ENCODE measurements around the gene INCA1. TPM values are rescaled to one million over a fixed set of nuclear protein-coding genes. Genes with fewer than 3 reads are reported as not detected.

The INCA1 gene
- total and polyA plus RNA-seq, 2 of the 13 experiments (the other 11 are each of a cell fraction or from before 2014, with no cell fraction given): 0.93 to 2.6 TPM

- TF ChIP-seq ZNF207 (IDR thresholded peaks at IDR 0.05; ENCODE audit: borderline replicate concordance) (no peak), RFXAP (CRISPR knock-in tag; IDR thresholded peaks at IDR 0.05; ENCODE audit: borderline replicate concordance) (no peak; the same call in 1 of the 2 replicates), ZNF570 (CRISPR knock-in tag; IDR thresholded peaks at IDR 0.05; ENCODE audit: borderline replicate concordance) (no peak), ZBTB26 (CRISPR knock-in tag; IDR thresholded peaks at IDR 0.05; ENCODE audit: borderline replicate concordance) (peak; percentile 91), ZNF543 (CRISPR knock-in tag; IDR thresholded peaks at IDR 0.05) (0 out of 2 replicates have a peak, but pooled peaks have one; percentile 39), ZNF331 (CRISPR knock-in tag; IDR thresholded peaks at IDR 0.05) (no peak), PBX2 (CRISPR knock-in tag; IDR thresholded peaks at IDR 0.05) (no peak), BRCA1 (CRISPR knock-in tag; IDR thresholded peaks at IDR 0.05) (no peak), MIER2 (CRISPR knock-in tag; IDR thresholded peaks at IDR 0.05) (no peak), MXI1 (IDR thresholded peaks at IDR 0.05; ENCODE audit: borderline replicate concordance, low read depth, low read length) (peak; percentile 67; the same call in 1 of the 3 replicates), DZIP1 (CRISPR knock-in tag; IDR thresholded peaks at IDR 0.05) (0 out of 2 replicates have a peak, but pooled peaks have one; percentile 35), TMF1 (CRISPR knock-in tag; IDR thresholded peaks at IDR 0.05; ENCODE audit: low read depth) (no peak), FOXK2 (IDR thresholded peaks at IDR 0.05) (no peak), ARNTL (CRISPR knock-in tag; IDR thresholded peaks at IDR 0.05) (peak; percentile 89), SMAD3 (CRISPR knock-in tag; IDR thresholded peaks at IDR 0.05) (no peak)
- TF ChIP-seq, protein P1, sequence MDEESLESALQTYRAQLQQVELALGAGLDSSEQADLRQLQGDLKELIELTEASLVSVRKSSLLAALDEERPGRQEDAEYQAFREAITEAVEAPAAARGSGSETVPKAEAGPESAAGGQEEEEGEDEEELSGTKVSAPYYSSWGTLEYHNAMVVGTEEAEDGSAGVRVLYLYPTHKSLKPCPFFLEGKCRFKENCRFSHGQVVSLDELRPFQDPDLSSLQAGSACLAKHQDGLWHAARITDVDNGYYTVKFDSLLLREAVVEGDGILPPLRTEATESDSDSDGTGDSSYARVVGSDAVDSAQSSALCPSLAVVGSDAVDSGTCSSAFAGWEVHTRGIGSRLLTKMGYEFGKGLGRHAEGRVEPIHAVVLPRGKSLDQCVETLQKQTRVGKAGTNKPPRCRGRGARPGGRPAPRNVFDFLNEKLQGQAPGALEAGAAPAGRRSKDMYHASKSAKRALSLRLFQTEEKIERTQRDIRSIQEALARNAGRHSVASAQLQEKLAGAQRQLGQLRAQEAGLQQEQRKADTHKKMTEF (CRISPR knock-in tag; IDR thresholded peaks at IDR 0.05): peak; percentile 84
- TF ChIP-seq, protein P2, sequence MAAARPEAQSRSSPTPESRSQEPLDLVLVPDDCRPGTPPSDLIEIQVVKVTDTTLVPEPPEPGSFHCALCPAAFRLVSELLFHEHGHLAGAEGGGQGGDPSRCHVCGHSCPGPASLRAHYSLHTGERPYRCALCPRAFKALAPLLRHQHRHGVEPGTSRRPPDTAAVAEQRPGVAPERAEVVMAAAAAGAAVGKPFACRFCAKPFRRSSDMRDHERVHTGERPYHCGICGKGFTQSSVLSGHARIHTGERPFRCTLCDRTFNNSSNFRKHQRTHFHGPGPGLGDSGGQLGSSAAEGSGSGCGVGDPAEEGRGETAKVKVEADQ (CRISPR knock-in tag; IDR thresholded peaks at IDR 0.05; ENCODE audit: borderline replicate concordance): peak; percentile 67; the same call in 1 of the 2 replicates
- TF ChIP-seq, protein P3, sequence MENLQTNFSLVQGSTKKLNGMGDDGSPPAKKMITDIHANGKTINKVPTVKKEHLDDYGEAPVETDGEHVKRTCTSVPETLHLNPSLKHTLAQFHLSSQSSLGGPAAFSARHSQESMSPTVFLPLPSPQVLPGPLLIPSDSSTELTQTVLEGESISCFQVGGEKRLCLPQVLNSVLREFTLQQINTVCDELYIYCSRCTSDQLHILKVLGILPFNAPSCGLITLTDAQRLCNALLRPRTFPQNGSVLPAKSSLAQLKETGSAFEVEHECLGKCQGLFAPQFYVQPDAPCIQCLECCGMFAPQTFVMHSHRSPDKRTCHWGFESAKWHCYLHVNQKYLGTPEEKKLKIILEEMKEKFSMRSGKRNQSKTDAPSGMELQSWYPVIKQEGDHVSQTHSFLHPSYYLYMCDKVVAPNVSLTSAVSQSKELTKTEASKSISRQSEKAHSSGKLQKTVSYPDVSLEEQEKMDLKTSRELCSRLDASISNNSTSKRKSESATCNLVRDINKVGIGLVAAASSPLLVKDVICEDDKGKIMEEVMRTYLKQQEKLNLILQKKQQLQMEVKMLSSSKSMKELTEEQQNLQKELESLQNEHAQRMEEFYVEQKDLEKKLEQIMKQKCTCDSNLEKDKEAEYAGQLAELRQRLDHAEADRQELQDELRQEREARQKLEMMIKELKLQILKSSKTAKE (CRISPR knock-in tag; IDR thresholded peaks at IDR 0.05; ENCODE audit: borderline replicate concordance): peak; percentile 90
Measured at GRCh38 chr17:4949321-4950074, 47.8 kb downstream of the INCA1 start (continued).

Measured in HepG2 (cell line).